Neutrophil (primary cell): ENCODE measurements around the gene OR2AJ1.

Source experiments
- H3K27ac ChIP-seq: fragments of 200-600 bp; sonication (generic); 2 replicates; pipeline ENCODE4 v1.5.1; 2016; ENCODE audit warnings: mild to moderate bottlenecking, moderate library complexity
- H3K27me3 ChIP-seq: fragments of 200-600 bp; sonication (generic); 2 replicates; pipeline ENCODE4 v1.6.0; 2016; ENCODE audit warnings: mild to moderate bottlenecking
- H3K36me3 ChIP-seq: fragments of 200-600 bp; sonication (generic); 2 replicates; pipeline ENCODE4 v1.5.1; 2017
- H3K4me1 ChIP-seq, 2 experiments: fragments of 200-600 bp in 1 of 2; sonication (generic) in 1 of 2; 1 replicate in 1 of 2; 2 replicates in 1 of 2; pipeline versions ENCODE4 v1.5.1 to v1.6.1; 2013 to 2016; ENCODE audit warnings: low read depth in 1 of 2, low read length in 1 of 2, mild to moderate bottlenecking in 1 of 2, moderate library complexity in 1 of 2; ENCODE audit not compliant: control insufficient read depth in 1 of 2, insufficient read depth in 1 of 2
- H3K4me3 ChIP-seq, 2 experiments: fragments of 200-600 bp in 1 of 2; sonication (generic) in 1 of 2; 1 replicate in 1 of 2; 2 replicates in 1 of 2; pipeline ENCODE4 v1.5.1; 2013 to 2016; ENCODE audit warnings: low read depth in 1 of 2, low read length in 1 of 2, mild to moderate bottlenecking in 1 of 2, moderate library complexity in 1 of 2
- H3K9me3 ChIP-seq: fragments of 200-600 bp; sonication (generic); 2 replicates; pipeline ENCODE4 v1.5.1; 2016
- CTCF ChIP-seq: fragments of 200-600 bp; sonication (generic); IDR thresholded peaks from 2 replicates; pipeline ENCODE4 v1.5.1; 2016; ENCODE audit warnings: antibody characterized with exemption

The OR2AJ1 gene

GRCh38 chr1:247904122-247904521, 20.6 kb upstream of the OR2AJ1 start:
- no peak overlapping the region for H3K27ac ChIP-seq
- no peaks in the 10 kb centered on the region for H3K9me3 ChIP-seq
- no peaks in the 10 kb centered on the region for H3K27me3 ChIP-seq
- H3K4me1 ChIP-seq: no peaks in the 10 kb centered on the region
- no peaks in the 10 kb centered on the region for H3K36me3 ChIP-seq
- no peak overlapping the region for H3K4me3 ChIP-seq
- no peak for TF ChIP-seq CTCF

GRCh38 chr1:247905181-247905580, 19.5 kb upstream of the OR2AJ1 start:
- Histone ChIP-seq H3K27me3 (no peaks in the 10 kb centered on the region), H3K36me3 (no peaks in the 10 kb centered on the region), H3K4me3 (no peak overlapping the region), H3K4me1 (no peaks in the 10 kb centered on the region), H3K27ac (no peak overlapping the region), H3K9me3 (no peaks in the 10 kb centered on the region)
- no peak for TF ChIP-seq CTCF

GRCh38 chr1:247905910-247906503, 18.7 kb upstream of the OR2AJ1 start:
- peak overlapping the region; percentile 71 for H3K27ac ChIP-seq
- peak overlapping the region; percentile 46 to 55 for H3K4me3 ChIP-seq

DNA sequence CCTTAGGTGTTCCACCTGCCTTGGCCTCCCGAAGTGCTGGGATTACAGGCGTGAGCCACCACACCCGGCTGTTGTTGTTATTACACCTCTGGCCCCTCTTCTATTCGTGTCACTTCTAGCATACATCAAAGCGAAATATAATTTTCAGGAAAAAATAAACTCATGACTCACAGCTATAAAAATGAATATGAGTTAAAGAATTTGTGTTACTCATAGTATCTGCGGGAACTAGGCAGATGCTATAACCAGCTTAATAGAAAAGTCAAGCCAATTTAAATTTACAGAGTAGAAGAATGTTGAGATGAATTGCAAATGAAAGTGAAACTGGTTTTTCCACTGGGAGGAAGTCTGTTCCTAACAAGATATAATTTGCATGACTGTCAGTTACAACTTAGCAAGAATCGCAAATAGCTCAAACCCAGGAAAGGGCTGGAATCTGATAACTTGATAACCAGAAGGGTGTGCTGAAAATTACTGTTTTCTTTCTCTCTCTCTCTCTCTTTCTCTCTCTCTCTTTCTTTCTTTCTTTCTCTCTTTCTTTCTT, 18.1 kb upstream of the OR2AJ1 start:
- H3K4me3 ChIP-seq: peak overlapping the region; percentile 46 to 55

More at GRCh38 chr1:247905910-247906503, 18.7 kb upstream of the OR2AJ1 start:
- no peaks in the 10 kb centered on the region for H3K36me3 ChIP-seq
- no peaks in the 10 kb centered on the region for H3K9me3 ChIP-seq
- H3K4me1 ChIP-seq: no peaks in the 10 kb centered on the region
- TF ChIP-seq CTCF: no peak
- H3K27me3 ChIP-seq: no peaks in the 10 kb centered on the region

GRCh38 chr1:247908766-247909165, 15.9 kb upstream of the OR2AJ1 start:
- Histone ChIP-seq H3K9me3 (no peaks in the 10 kb centered on the region), H3K4me3 (no peak overlapping the region), H3K27me3 (no peaks in the 10 kb centered on the region), H3K27ac (no peak overlapping the region), H3K36me3 (no peaks in the 10 kb centered on the region), H3K4me1 (no peaks in the 10 kb centered on the region)
- no peak for TF ChIP-seq CTCF

More for the DNA sequence above, 18.1 kb upstream of the OR2AJ1 start:
- no peak for TF ChIP-seq CTCF
- Histone ChIP-seq H3K27ac (peak overlapping the region; percentile 71), H3K4me1 (no peaks in the 10 kb centered on the region), H3K36me3 (no peaks in the 10 kb centered on the region), H3K27me3 (no peaks in the 10 kb centered on the region), H3K9me3 (no peaks in the 10 kb centered on the region)
